Subcutaneous abdominal adipose tissue (tissue), 5 donors: ENCODE data around the gene LPCAT4.

Experiments
- H3K27ac ChIP-seq: one replicate; pipeline ENCODE4 v1.7.0; 2013; ENCODE audit warnings: low read depth, mild to moderate bottlenecking, inconsistent platforms, low read length, moderate library complexity
- H3K27me3 ChIP-seq, 5 donors: one replicate each; pipeline ENCODE4 v1.7.0; 2013; ENCODE audit warnings: low read length in 5 of 5, inconsistent platforms in 1 of 5; ENCODE audit not compliant: control insufficient read depth in 5 of 5, insufficient read depth in 4 of 5
- H3K36me3 ChIP-seq, 5 donors: one replicate each; pipeline ENCODE4 v1.7.0; 2013; ENCODE audit warnings: low read length in 5 of 5; ENCODE audit not compliant: control insufficient read depth in 5 of 5, insufficient read depth in 5 of 5
- H3K4me1 ChIP-seq, 5 donors: one replicate each; pipeline ENCODE4 v1.7.0; 2013; ENCODE audit warnings: low read length in 5 of 5, mild to moderate bottlenecking in 3 of 5, moderate library complexity in 1 of 5; ENCODE audit not compliant: control insufficient read depth in 5 of 5, insufficient read depth in 5 of 5
- H3K4me3 ChIP-seq, 5 donors: one replicate each; pipeline ENCODE4 v1.7.0; 2013; ENCODE audit warnings: low read length in 5 of 5, low read depth in 1 of 5
- H3K9ac ChIP-seq, 5 donors: one replicate each; pipeline ENCODE4 v1.7.0; 2013; ENCODE audit warnings: low read length in 5 of 5, mild to moderate bottlenecking in 4 of 5, moderate library complexity in 3 of 5
- H3K9me3 ChIP-seq, 5 donors: one replicate each; pipeline ENCODE4 v1.7.0; 2013; ENCODE audit warnings: low read length in 5 of 5; ENCODE audit not compliant: control insufficient read depth in 5 of 5
- donor health status: healthy.
- donor health status: healthy.
- donor health status: healthy.
- donor health status: healthy.
- donor health status: healthy.

The LPCAT4 gene

GRCh38 chr15:34338347-34338746 is 28.6 kb downstream of the LPCAT4 start:
- Histone ChIP-seq H3K36me3 (peaks cover 0 to 4% (median 0%) of the 10 kb centered on the region in 5 donors), H3K27me3 (no peaks in the 10 kb centered on the region), H3K4me3 (peak overlapping the region; percentile 70 to 95 (median 91)), H3K9ac (peak overlapping the region in 4 of 5 donors; percentile 46 to 68 (median 54)), H3K9me3 (no peaks in the 10 kb centered on the region), H3K4me1 (peaks cover 4 to 49% (median 44%) of the 10 kb centered on the region in 5 donors), H3K27ac (peak overlapping the region; percentile 80)

GRCh38 chr15:34337557-34338306 is 29.3 kb downstream of the LPCAT4 start, which contains the start of gene SLC12A6:
Gene SLC12A6, minus strand, starts transcription at chr15:34337781. Its CDS starts 1,101 bp downstream, at chr15:34336680.
- Histone ChIP-seq H3K4me3 (peak within 1 kb of the TSS; percentile 78 to 95 (median 91)), H3K36me3 (peaks cover 0 to 4% (median 0%) of the 10 kb centered on the region in 5 donors), H3K27ac (peak within 1 kb of the TSS; percentile 80), H3K4me1 (peaks cover 2 to 48% (median 43%) of the 10 kb centered on the region in 5 donors), H3K27me3 (no peaks in the 10 kb centered on the region), H3K9ac (peak within 1 kb of the TSS; percentile 77 to 91 (median 90)), H3K9me3 (no peaks in the 10 kb centered on the region)

GRCh38 chr15:34336991-34337556 is 29.9 kb downstream of the LPCAT4 start:
- Histone ChIP-seq H3K9ac (peak overlapping the region; percentile 77 to 91 (median 90)), H3K27ac (peak overlapping the region; percentile 80), H3K4me1 (peaks cover 2 to 48% (median 39%) of the 10 kb centered on the region in 5 donors), H3K27me3 (no peaks in the 10 kb centered on the region), H3K36me3 (peaks cover 0 to 4% (median 0%) of the 10 kb centered on the region in 5 donors), H3K4me3 (peak overlapping the region; percentile 78 to 95 (median 91)), H3K9me3 (no peaks in the 10 kb centered on the region)

- peaks cover 2 to 42% (median 33%) of the 10 kb centered on the region in 5 donors for H3K4me1 ChIP-seq
- H3K27ac ChIP-seq, result peak overlapping the region; percentile 80
- H3K36me3 ChIP-seq, result peaks cover 0 to under 1% (median 0%) of the 10 kb centered on the region in 5 donors
- H3K9ac ChIP-seq, result peak overlapping the region; percentile 77 to 91 (median 90)
- peak overlapping the region; percentile 78 to 95 (median 91) for H3K4me3 ChIP-seq
- H3K27me3 ChIP-seq, result no peaks in the 10 kb centered on the region
- no peaks in the 10 kb centered on the region for H3K9me3 ChIP-seq
Measured at GRCh38 chr15:34336231-34336990, 30.6 kb downstream of the LPCAT4 start.

- peak overlapping the region in 4 of 5 donors; percentile 4 to 64 (median 24) for H3K9ac ChIP-seq
- no peaks in the 10 kb centered on the region for H3K9me3 ChIP-seq
- H3K4me1 ChIP-seq, result peaks cover 2 to 42% (median 27%) of the 10 kb centered on the region in 5 donors
- H3K36me3 ChIP-seq, result no peaks in the 10 kb centered on the region
- no peaks in the 10 kb centered on the region for H3K27me3 ChIP-seq
- H3K27ac ChIP-seq, result peak overlapping the region; percentile 50
- H3K4me3 ChIP-seq, result peak overlapping the region in 4 of 5 donors; percentile 40 to 78 (median 46)
Measured at GRCh38 chr15:34335176-34336032, 31.6 kb downstream of the LPCAT4 start.

- no peaks in the 10 kb centered on the region for H3K36me3 ChIP-seq
- H3K9me3 ChIP-seq, result no peaks in the 10 kb centered on the region
- peaks cover 2 to 42% (median 27%) of the 10 kb centered on the region in 5 donors for H3K4me1 ChIP-seq
- peak overlapping the region in 3 of 5 donors; percentile 46 to 64 (median 56) for H3K9ac ChIP-seq
- peak overlapping the region; percentile 50 for H3K27ac ChIP-seq
- H3K4me3 ChIP-seq, result peak overlapping the region in 4 of 5 donors; percentile 3 to 40 (median 24)
- no peaks in the 10 kb centered on the region for H3K27me3 ChIP-seq
Measured at GRCh38 chr15:34334672-34335071, 32.3 kb downstream of the LPCAT4 start.

- Histone ChIP-seq H3K9ac (no peak overlapping the region), H3K36me3 (no peaks in the 10 kb centered on the region), H3K27me3 (no peaks in the 10 kb centered on the region), H3K9me3 (no peaks in the 10 kb centered on the region), H3K4me3 (no peak overlapping the region), H3K27ac (no peak overlapping the region), H3K4me1 (peaks cover 2 to 37% (median 21%) of the 10 kb centered on the region in 5 donors)
Measured at GRCh38 chr15:34332553-34333120, 34.4 kb downstream of the LPCAT4 start.

- Histone ChIP-seq H3K9ac (no peak overlapping the region), H3K27me3 (no peaks in the 10 kb centered on the region), H3K4me1 (peaks cover under 1 to 32% (median 14%) of the 10 kb centered on the region in 5 donors), H3K9me3 (no peaks in the 10 kb centered on the region), H3K36me3 (no peaks in the 10 kb centered on the region), H3K4me3 (no peak overlapping the region), H3K27ac (no peak overlapping the region)
Measured at GRCh38 chr15:34331809-34332208, 35.2 kb downstream of the LPCAT4 start.

GRCh38 chr15:34330279-34330678 is 36.7 kb downstream of the LPCAT4 start:
- H3K4me1 ChIP-seq, result peaks cover 0 to 17% (median 0%) of the 10 kb centered on the region in 5 donors

More at GRCh38 chr15:34330279-34330678, 36.7 kb downstream of the LPCAT4 start:
- no peaks in the 10 kb centered on the region for H3K9me3 ChIP-seq
- H3K27ac ChIP-seq, result no peak overlapping the region
- H3K27me3 ChIP-seq, result no peaks in the 10 kb centered on the region
- H3K4me3 ChIP-seq, result no peak overlapping the region
- H3K9ac ChIP-seq, result no peak overlapping the region
- no peaks in the 10 kb centered on the region for H3K36me3 ChIP-seq
